ENCODE data around the gene SLC9A5.

DNA sequence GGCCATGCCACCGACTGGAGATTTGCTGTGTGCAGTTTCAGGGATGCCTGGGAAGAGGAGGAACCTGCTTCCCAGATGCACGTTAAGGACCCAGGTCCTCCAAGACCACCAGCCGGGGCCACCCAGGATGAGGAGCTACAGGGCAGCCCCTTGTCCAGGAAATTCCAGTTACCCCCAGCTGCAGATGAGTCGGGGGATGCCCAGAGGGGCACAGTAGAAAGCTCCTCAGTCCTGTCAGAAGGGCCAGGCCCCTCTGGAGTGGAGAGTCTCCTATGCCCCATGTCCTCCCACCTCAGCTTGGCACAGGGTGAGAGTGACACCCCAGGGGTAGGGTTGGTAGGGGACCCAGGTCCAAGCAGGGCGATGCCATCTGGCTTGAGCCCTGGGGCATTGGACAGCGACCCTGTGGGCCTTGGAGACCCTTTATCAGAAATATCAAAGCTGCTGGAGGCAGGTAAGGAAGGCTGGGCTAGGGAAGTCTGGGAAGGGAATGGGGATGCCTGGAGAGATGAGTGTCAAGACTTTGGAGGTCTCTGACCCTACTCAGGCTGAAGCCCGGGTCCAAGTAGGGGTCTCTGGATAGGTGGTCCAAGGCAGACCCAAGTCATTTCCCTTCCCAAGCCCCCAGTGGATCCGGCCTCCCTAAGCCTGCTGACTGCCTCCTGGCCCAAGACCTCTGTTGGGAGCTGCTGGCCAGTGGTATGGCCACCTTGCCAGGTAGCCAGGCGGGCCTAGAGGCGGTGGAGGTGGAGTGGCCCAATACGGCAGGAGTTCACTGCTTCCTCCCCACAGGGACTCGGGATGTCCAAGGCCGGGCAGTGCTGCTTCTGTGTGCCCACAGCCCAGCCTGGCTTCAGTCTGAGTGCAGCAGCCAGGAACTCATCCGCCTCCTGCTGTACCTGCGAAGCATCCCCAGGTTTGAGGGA is 31.6 kb downstream of the SLC9A5 start:
- TF ChIP-seq CTCF (IDR thresholded peaks at IDR 0.05; ENCODE audit: borderline replicate concordance, extremely low read depth, low read length, poor library complexity, severe bottlenecking) (no peak), EZH2 (IDR thresholded peaks at IDR 0.05; ENCODE audit: borderline replicate concordance, low read depth, low read length, severe bottlenecking) (no peak)
